ENCODE data around the gene C10orf62. TPM values are rescaled to one million over a fixed set of nuclear protein-coding genes. Genes with fewer than 3 reads are reported as not detected.
"Not testable (repeated sequence)": the region's sequence is repeated elsewhere in the genome, so short reads cannot be mapped to it uniquely, and the experiment has no call there.

C10orf62 gene
- total RNA-seq, 1 donor from 2014 or later = under 0.01 TPM

DNA sequence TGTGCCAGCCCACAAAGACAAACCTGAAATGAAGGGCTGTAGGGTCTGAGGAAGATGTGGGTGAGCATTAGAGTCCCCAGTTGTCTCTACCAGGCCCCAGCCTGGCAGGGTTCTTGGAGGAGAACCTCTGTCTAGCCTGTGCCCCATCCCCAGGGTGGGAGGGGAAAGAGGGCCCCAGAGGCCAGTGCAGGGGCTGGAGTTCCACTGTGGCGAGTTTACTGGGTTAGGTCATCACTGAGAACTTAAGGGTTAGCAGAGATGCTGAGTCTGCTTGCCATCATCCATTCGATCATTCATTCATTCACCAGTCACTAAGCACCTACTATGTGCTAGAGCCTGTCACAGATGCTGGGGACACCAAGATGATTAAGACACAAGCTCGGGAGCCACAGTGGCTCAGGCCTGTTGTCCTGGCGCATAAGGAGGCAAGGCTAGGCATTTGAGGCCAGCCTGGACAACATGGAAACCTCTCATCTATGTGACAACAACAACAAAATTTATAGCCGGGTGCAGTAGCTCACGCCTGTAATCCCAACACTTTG is 14.3 kb upstream of the C10orf62 start:
- no peak overlapping the region for H3K4me3 ChIP-seq (ENCODE audit: low read depth, low read length)
- no peak for DNase-seq (ENCODE audit: low read depth)
- no peak for FAIRE-seq
- H3K27me3 ChIP-seq (ENCODE audit: control insufficient read depth, insufficient read depth, low read length) = no peaks in the 10 kb centered on the region
- no peak for TF ChIP-seq CTCF (IDR thresholded peaks at IDR 0.05; ENCODE audit: insufficient read depth, low read length, severe bottlenecking)
- H3K36me3 ChIP-seq (ENCODE audit: control insufficient read depth, insufficient read depth, low read length) = peaks cover under 1% of the 10 kb centered on the region

GRCh38 chr10:97576487-97576886 is 13.0 kb upstream of the C10orf62 start:
- H3K4me3 ChIP-seq (ENCODE audit: low read depth, low read length); DNase-seq (ENCODE audit: low read depth); FAIRE-seq; H3K36me3 ChIP-seq (ENCODE audit: control insufficient read depth, insufficient read depth, low read length); H3K27me3 ChIP-seq (ENCODE audit: control insufficient read depth, insufficient read depth, low read length): not testable (repeated sequence)

GRCh38 chr10:97577701-97578100 is 11.8 kb upstream of the C10orf62 start:
- TF ChIP-seq CTCF (IDR thresholded peaks at IDR 0.05; ENCODE audit: insufficient read depth, low read length, severe bottlenecking) = no peak
- Histone ChIP-seq H3K36me3 (ENCODE audit: control insufficient read depth, insufficient read depth, low read length) (no peaks in the 10 kb centered on the region), H3K4me3 (ENCODE audit: low read depth, low read length) (no peak overlapping the region), H3K27me3 (ENCODE audit: control insufficient read depth, insufficient read depth, low read length) (no peaks in the 10 kb centered on the region)
- no peak for FAIRE-seq
- DNase-seq (ENCODE audit: low read depth) = no peak

DNA sequence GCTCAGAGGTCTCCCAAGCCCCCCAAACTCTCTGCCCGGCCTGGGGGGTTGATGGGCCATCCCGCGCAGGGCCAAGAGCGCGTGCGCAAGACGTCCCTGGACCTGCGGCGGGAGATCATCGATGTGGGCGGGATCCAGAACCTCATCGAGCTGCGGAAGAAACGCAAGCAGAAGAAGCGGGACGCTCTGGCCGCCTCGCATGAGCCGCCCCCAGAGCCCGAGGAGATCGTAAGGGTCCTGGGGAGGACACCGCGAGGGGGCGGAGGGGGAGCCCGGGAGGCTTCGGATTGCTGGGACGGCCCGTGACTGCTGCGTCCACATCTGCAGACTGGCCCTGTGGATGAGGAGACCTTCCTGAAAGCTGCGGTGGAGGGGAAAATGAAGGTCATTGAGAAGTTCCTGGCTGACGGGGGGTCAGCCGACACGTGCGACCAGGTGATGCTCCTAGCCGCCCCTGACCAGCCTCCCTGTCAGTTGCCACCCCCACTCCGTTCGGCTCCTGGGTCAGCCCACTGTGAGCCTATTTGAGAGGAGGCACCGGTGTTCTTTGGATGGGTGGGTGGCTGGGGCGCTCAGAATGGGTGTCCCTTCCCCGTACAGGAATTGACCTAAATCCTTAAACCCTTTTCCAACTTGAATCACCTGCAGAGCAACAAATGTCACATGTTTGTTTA is 11.2 kb upstream of the C10orf62 start:
- FAIRE-seq = no peak
- Histone ChIP-seq H3K27me3 (ENCODE audit: control insufficient read depth, insufficient read depth, low read length) (no peaks in the 10 kb centered on the region), H3K36me3 (ENCODE audit: control insufficient read depth, insufficient read depth, low read length) (no peaks in the 10 kb centered on the region), H3K4me3 (ENCODE audit: low read depth, low read length) (no peak overlapping the region)
- no peak for DNase-seq (ENCODE audit: low read depth)
- no peak for TF ChIP-seq CTCF (IDR thresholded peaks at IDR 0.05; ENCODE audit: insufficient read depth, low read length, severe bottlenecking)

DNA sequence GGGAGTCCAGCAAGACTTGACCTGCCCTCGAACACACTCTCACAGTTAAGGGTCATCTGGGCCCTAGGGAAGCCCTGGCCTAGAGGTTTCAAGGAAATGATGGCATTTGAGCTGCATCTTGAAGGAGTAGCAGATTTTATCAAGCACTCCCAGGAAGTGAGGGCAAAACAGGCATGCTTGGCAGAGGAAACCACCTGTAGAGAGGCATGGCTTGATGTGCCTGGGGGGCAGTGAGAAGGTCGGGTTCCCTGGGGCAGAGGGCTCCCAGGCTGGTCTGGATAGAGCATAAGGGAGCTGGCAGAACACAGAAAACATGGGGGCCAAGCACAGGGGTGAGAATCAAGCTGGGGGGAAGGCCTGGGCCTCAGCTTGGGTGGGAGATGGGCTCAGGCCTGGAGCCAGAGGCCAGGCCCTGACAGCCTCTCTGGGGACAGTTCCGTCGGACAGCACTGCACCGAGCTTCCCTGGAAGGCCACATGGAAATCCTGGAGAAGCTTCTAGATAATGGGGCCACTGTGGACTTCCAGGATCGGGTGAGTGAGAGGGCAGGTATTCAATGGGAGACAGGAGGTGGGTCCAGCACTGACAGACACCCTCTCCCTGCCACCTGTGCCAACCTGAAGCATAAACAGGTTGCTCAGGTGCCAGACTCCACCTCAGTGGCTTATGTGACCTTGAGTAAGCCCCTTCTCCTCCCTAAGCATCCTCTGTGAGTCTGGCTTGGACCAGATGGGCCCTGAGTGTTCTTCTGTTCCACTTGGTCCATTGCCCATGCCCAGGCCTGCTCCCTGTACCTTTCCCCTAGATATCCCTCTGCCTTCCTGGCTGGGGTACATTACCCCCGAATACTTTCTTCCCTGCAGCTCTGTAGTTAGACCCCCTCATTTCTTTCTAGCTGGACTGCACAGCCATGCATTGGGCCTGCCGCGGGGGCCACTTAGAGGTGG is 8.8 kb upstream of the C10orf62 start:
- DNase-seq (ENCODE audit: low read depth) (no peak), FAIRE-seq (no peak)
- H3K27me3 ChIP-seq (ENCODE audit: control insufficient read depth, insufficient read depth, low read length) = no peaks in the 10 kb centered on the region
- TF ChIP-seq CTCF (IDR thresholded peaks at IDR 0.05; ENCODE audit: insufficient read depth, low read length, severe bottlenecking) = no peak
- no peak overlapping the region for H3K4me3 ChIP-seq (ENCODE audit: low read depth, low read length)
- H3K36me3 ChIP-seq (ENCODE audit: control insufficient read depth, insufficient read depth, low read length) = no peaks in the 10 kb centered on the region

DNA sequence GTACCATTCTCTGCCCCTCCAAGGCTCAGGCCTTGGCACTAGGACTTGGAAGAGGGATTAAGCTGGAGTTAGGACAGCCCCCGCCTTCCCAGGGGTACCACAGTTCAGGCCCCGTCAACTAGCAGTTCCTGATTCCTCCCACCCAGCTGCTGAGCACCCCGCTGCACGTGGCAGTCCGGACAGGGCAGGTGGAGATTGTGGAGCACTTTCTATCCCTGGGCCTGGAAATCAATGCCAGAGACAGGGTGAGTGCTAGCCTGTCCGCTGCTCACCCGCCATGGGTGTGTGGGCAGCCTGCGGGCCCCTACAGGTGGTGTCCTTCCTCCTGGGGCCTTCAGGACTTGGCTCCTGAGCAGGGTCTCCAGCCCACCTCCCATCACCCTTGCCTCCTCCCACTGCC is 7.4 kb upstream of the C10orf62 start:
- no peak overlapping the region for H3K4me3 ChIP-seq (ENCODE audit: low read depth, low read length)
- no peaks in the 10 kb centered on the region for H3K27me3 ChIP-seq (ENCODE audit: control insufficient read depth, insufficient read depth, low read length)
- FAIRE-seq = no peak
- no peak for DNase-seq (ENCODE audit: low read depth)
- H3K36me3 ChIP-seq (ENCODE audit: control insufficient read depth, insufficient read depth, low read length) = no peaks in the 10 kb centered on the region
- no peak for TF ChIP-seq CTCF (IDR thresholded peaks at IDR 0.05; ENCODE audit: insufficient read depth, low read length, severe bottlenecking)
